DND-41 (cell line): ENCODE measurements around the gene OXTR.

ENCODE experiments used
- ATAC-seq: fragments of 200-7000 bp; cut with Tn5 transposase; 3 replicates; pipeline ENCODE4 v1.9.1; 2021; ENCODE audit warnings: low read depth; ENCODE audit not compliant: insufficient read depth
- DNase-seq: peaks from one replicate; pipeline ENCODE4 v3.0.0-alpha.2; 2020
- H2AFZ ChIP-seq: 2 replicates; pipeline ENCODE4 v1.6.0; 2012; ENCODE audit warnings: low read depth, low read length
- H3K27ac ChIP-seq: 2 replicates; pipeline ENCODE4 v1.5.1; 2012; ENCODE audit warnings: low read length, inconsistent platforms
- H3K27me3 ChIP-seq: fragments of 200-600 bp; sonication (generic); 2 replicates; pipeline ENCODE4 v1.6.0; 2012; ENCODE audit warnings: low read length, mild to moderate bottlenecking, inconsistent platforms; ENCODE audit not compliant: insufficient read depth, poor library complexity
- H3K36me3 ChIP-seq: 2 replicates; pipeline ENCODE4 v1.5.1; 2012; ENCODE audit warnings: low read length, inconsistent platforms; ENCODE audit not compliant: insufficient read depth
- H3K4me1 ChIP-seq: 2 replicates; pipeline ENCODE4 v1.5.1; 2012; ENCODE audit warnings: mild to moderate bottlenecking, low read length; ENCODE audit not compliant: insufficient read depth
- H3K4me2 ChIP-seq: 2 replicates; pipeline ENCODE4 v1.6.0; 2012; ENCODE audit warnings: mild to moderate bottlenecking, moderate library complexity, low read length, inconsistent platforms; ENCODE audit not compliant: insufficient read depth
- H3K4me3 ChIP-seq, 2 experiments: fragments of 200-600 bp in 1 of 2; shearing (Covaris generic) in 1 of 2; 2 replicates each; pipeline ENCODE4 v1.5.1; 2012 to 2016; ENCODE audit warnings: inconsistent platforms in 2 of 2, low read length in 2 of 2, mild to moderate bottlenecking in 2 of 2, low read depth in 1 of 2, moderate library complexity in 1 of 2
- H3K79me2 ChIP-seq: 2 replicates; pipeline ENCODE4 v1.6.0; 2012; ENCODE audit warnings: low read length, inconsistent platforms; ENCODE audit not compliant: insufficient read depth
- H3K9ac ChIP-seq: 2 replicates; pipeline ENCODE4 v1.6.0; 2012; ENCODE audit warnings: low read depth, mild to moderate bottlenecking, inconsistent platforms, low read length, moderate library complexity
- H3K9me3 ChIP-seq: 2 replicates; pipeline ENCODE4 v1.5.1; 2012; ENCODE audit warnings: low read length, moderate library complexity, mild to moderate bottlenecking, inconsistent platforms; ENCODE audit not compliant: insufficient read depth, severe bottlenecking
- H4K20me1 ChIP-seq: 2 replicates; pipeline ENCODE4 v1.6.0; 2012; ENCODE audit warnings: low read length; ENCODE audit not compliant: insufficient read depth
- EZH2 ChIP-seq: IDR thresholded peaks from 3 replicates; pipeline ENCODE4 v1.6.1; 2012; ENCODE audit warnings: borderline replicate concordance, low read depth, mild to moderate bottlenecking, moderate library complexity, low read length, inconsistent platforms; ENCODE audit not compliant: severe bottlenecking
- TF ChIP-seq, protein P1 (sequence below): IDR thresholded peaks from 2 replicates; pipeline ENCODE4 v1.5.1; 2012; ENCODE audit warnings: borderline replicate concordance, low read length, moderate library complexity, mild to moderate bottlenecking; ENCODE audit not compliant: poor library complexity, severe bottlenecking; ENCODE audit errors: extremely low read depth

The OXTR gene

DNA sequence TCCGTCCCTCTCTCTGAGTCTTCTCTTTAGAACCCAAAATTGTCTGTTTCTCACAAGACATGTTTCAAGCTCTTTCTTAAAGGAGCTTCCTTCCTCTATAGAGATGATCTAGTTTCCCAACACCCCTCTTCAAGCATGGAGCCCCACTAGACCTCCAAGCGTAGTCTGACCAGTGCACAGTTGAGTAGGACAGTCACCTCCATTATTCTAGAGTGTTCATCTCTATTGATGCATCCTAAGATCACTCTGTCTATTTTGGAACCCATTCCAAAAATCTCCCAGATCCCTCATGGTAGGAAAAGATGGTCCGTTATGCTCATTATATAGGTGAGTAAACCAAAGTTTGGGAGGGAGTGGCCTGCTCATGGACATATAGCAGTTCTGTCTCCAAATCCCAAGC is 39.9 kb downstream of the OXTR start:
- Histone ChIP-seq H3K27me3 (no peaks in the 10 kb centered on the region), H3K4me3 (no peak overlapping the region), H3K9me3 (no peaks in the 10 kb centered on the region), H3K4me1 (no peaks in the 10 kb centered on the region), H3K9ac (no peak overlapping the region), H3K27ac (no peak overlapping the region), H3K79me2 (no peaks in the 10 kb centered on the region), H4K20me1 (no peaks in the 10 kb centered on the region), H3K36me3 (no peaks in the 10 kb centered on the region), H2AFZ (no peak overlapping the region), H3K4me2 (no peak overlapping the region)
- no peak for TF ChIP-seq EZH2
- TF ChIP-seq, protein P1, sequence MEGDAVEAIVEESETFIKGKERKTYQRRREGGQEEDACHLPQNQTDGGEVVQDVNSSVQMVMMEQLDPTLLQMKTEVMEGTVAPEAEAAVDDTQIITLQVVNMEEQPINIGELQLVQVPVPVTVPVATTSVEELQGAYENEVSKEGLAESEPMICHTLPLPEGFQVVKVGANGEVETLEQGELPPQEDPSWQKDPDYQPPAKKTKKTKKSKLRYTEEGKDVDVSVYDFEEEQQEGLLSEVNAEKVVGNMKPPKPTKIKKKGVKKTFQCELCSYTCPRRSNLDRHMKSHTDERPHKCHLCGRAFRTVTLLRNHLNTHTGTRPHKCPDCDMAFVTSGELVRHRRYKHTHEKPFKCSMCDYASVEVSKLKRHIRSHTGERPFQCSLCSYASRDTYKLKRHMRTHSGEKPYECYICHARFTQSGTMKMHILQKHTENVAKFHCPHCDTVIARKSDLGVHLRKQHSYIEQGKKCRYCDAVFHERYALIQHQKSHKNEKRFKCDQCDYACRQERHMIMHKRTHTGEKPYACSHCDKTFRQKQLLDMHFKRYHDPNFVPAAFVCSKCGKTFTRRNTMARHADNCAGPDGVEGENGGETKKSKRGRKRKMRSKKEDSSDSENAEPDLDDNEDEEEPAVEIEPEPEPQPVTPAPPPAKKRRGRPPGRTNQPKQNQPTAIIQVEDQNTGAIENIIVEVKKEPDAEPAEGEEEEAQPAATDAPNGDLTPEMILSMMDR = no peak
- DNase-seq (no peak), ATAC-seq (no peak)

DNA sequence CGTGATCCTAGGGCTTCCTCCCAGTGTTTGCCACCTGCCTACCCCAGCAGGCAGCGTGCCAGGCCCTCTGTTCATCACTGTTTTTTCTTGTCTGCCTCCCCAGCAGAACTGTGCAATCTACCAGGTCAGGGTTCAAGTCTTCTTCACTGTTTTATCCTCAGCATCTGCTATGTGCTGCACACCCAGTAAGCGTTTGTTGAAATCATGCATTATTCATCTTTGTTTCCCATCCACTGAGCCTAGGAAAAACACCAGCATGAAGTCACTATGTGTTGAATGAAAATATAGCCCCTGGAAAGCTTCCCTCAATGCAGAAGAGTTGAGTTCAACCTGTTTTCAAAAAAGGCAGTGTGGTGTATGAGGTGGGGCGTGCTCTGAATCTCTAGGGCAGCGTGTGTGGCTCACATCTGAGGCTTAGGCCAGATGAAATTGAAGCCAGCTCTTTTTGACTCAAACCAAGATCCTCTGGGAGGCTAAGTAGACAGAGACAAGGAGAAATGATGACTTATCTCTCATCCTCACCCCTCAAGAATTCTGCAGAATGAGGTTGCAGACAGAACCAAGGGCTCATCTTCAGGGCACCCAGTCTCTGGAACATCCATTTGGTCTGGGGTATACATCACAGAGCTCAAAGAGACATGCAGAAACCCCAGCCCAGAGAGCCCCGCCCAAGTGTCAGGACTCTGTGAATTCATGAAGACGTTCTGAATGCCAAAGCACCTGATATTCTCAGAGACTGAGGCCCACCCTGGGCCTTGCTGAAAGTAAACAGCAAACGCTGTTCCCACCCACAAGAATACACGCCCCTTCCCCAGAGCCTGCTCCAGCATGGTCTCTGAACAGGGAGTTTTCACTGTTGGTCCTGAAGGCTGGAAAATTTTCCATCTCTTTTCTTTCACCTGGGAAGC is 41.6 kb downstream of the OXTR start:
- no peak for TF ChIP-seq EZH2
- TF ChIP-seq, protein P1 = no peak
- no peak overlapping the region for H3K9ac ChIP-seq
- H3K4me1 ChIP-seq = no peaks in the 10 kb centered on the region
- H3K27me3 ChIP-seq = no peaks in the 10 kb centered on the region
- no peaks in the 10 kb centered on the region for H3K9me3 ChIP-seq
- H3K36me3 ChIP-seq = no peaks in the 10 kb centered on the region
- no peak overlapping the region for H2AFZ ChIP-seq
- no peak overlapping the region for H3K27ac ChIP-seq
- no peak overlapping the region for H3K4me2 ChIP-seq
- ATAC-seq (no peak), DNase-seq (no peak)
- H3K4me3 ChIP-seq = no peak overlapping the region
- H4K20me1 ChIP-seq = no peaks in the 10 kb centered on the region
- no peaks in the 10 kb centered on the region for H3K79me2 ChIP-seq

DNA sequence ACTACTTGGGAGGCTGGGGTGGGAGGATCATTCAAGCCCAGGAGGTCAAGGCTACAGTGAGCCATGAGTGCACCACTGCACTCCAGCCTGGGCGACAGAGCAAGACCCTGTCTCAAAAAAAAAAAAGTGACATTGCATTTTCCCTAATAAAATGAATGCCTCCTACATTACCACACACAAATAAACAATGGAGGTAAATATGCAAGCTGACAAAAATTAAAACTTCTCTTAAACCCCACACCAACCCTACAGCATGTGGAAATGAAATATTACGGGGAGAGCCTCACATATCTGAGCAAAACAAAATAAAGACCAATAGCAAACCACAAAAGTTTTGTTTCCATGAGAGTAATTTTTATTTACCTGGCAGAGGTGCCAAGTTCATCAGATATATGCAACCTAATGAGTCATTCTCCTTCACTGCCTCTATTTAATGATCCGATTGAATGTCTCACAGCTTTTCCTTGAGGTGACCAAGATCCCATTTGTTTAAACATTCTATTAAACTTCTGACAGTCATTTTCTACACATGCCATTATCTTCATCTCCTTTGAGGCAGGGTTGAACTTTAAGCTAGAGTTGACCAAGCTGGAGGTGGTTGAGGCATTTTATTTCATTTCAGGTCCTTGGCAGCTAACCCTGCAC is 45.2 kb downstream of the OXTR start:
- Histone ChIP-seq H3K4me3 (no peak overlapping the region), H3K27me3 (no peaks in the 10 kb centered on the region), H3K27ac (no peak overlapping the region), H3K79me2 (no peaks in the 10 kb centered on the region), H3K4me2 (no peak overlapping the region), H3K9me3 (no peaks in the 10 kb centered on the region), H4K20me1 (no peaks in the 10 kb centered on the region), H3K36me3 (no peaks in the 10 kb centered on the region), H3K4me1 (no peaks in the 10 kb centered on the region), H3K9ac (no peak overlapping the region), H2AFZ (no peak overlapping the region)
- ATAC-seq (no peak), DNase-seq (no peak)
- no peak for TF ChIP-seq EZH2
- TF ChIP-seq, protein P1 = no peak
